ENCODE measurements around the gene CARMIL3. TPM values are rescaled to one million over a fixed set of nuclear protein-coding genes. Genes with fewer than 3 reads are reported as not detected.

The CARMIL3 gene
- total RNA-seq, 2 experiments from 2014 or later = 0.05 to 0.11 TPM

- ChIA-PET CTCF (interaction anchor here (0.6 to 3.4 kb wide), 6 partner anchors 10 to 81 kb away, joined by 3 to 21 read pairs (median 4); partner anchors contain the start of genes EMC9 and IRF9), POLR2A (interaction anchor here (0.6 to 5.1 kb wide), 21 partner anchors 10 to 194 kb away, joined by 3 to 89 read pairs (median 6); partner anchors contain the start of genes CARMIL3, DCAF11, IRF9 and NRL)
- ATAC-seq (ENCODE audit: poor library complexity) = no peak
- H3K27ac Mint-ChIP-seq = peak overlapping the region; percentile 90
- peaks cover 24% of the 10 kb centered on the region for H3K4me1 Mint-ChIP-seq (ENCODE audit: low read depth)
- no peak for TF ChIP-seq CTCF (IDR thresholded peaks at IDR 0.05)
- peak overlapping the region; percentile 91 for H3K4me3 Mint-ChIP-seq
- H3K27me3 Mint-ChIP-seq = no peaks in the 10 kb centered on the region
- no peaks in the 10 kb centered on the region for H3K36me3 Mint-ChIP-seq (ENCODE audit: low read depth)
- no peak for DNase-seq
- Histone ChIP-seq H3K36me3 (ENCODE audit: insufficient read depth, low read length) (no peaks in the 10 kb centered on the region), H3K27ac (ENCODE audit: low read depth in 1 of 2, low read length in 2 of 2) (no peak overlapping the region), H3K27me3 (ENCODE audit: control insufficient read depth in 1 of 2, insufficient read depth in 2 of 2, low read length in 2 of 2) (no peaks in the 10 kb centered on the region), H3K4me1 (ENCODE audit: insufficient read depth, low read length) (peaks cover 21% of the 10 kb centered on the region), H3K4me3 (ENCODE audit: low read length) (no peak overlapping the region), H3K9me3 (ENCODE audit: control insufficient read depth in 1 of 2, insufficient read depth in 1 of 2, low read length in 2 of 2) (no peaks in the 10 kb centered on the region)
- no peaks in the 10 kb centered on the region for H3K9me3 Mint-ChIP-seq
- intact Hi-C loops (cut with DNase I, micrococcal nuclease) = no loop called here
Observed at GRCh38 chr14:24080142-24080530, 28.3 kb downstream of the CARMIL3 start.

DNA sequence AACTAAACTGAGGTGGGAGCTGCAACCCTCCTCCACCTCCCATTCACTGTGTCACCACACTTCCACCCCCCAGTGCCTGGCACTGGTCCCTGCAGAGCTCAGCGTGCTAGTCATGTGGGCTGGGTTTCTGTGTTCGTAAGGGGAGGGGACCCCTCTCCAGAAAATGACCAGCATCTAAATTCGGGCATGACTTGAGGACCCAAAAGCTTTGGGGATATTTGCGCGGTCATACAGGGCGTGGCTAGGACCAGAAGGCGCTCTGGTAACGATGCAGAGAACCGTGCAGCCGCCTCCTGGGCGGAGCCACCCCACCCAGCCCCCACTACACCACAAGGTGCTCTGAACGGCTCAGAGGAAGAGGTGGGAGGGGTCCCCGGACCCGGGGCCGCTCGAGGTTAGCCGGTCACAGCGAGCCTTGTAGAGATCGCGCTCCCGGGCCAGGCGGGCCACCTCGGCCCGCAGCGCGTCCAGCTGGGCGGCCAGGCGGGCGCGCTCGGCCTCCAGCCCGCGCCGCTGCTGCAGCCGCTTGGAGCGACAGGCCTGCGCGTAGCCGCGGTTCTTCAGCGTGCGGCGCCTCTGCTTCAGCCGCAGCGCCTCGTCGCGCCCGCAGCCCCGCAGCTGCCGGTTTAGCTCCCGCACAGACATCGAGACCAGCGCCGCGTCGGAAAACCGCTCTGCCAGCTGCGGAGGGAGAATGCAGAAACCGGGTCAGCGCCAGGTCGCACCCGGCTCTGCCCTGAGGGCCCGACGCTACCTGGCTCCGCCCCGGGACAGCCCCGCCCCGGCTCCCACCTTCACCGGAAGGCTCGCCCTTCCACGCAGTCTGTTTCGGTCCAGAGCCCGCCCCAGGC is 29.3 kb downstream of the CARMIL3 start:
- Mint-ChIP-seq H3K27ac (peak overlapping the region; percentile 90), H3K27me3 (no peaks in the 10 kb centered on the region), H3K4me3 (peak overlapping the region; percentile 93), H3K4me1 (ENCODE audit: low read depth) (peaks cover 24% of the 10 kb centered on the region), H3K36me3 (ENCODE audit: low read depth) (no peaks in the 10 kb centered on the region), H3K9me3 (no peaks in the 10 kb centered on the region)
- Histone ChIP-seq H3K4me1 (ENCODE audit: insufficient read depth, low read length) (peaks cover 21% of the 10 kb centered on the region), H3K36me3 (ENCODE audit: insufficient read depth, low read length) (no peaks in the 10 kb centered on the region), H3K27ac (ENCODE audit: low read depth in 1 of 2, low read length in 2 of 2) (peak overlapping the region; percentile 2 to 52), H3K9me3 (ENCODE audit: control insufficient read depth in 1 of 2, insufficient read depth in 1 of 2, low read length in 2 of 2) (no peaks in the 10 kb centered on the region), H3K27me3 (ENCODE audit: control insufficient read depth in 1 of 2, insufficient read depth in 2 of 2, low read length in 2 of 2) (no peaks in the 10 kb centered on the region), H3K4me3 (ENCODE audit: low read length) (peak overlapping the region; percentile 56)
- ATAC-seq (ENCODE audit: poor library complexity) (peak; percentile 90), DNase-seq (peak; percentile 47 to 82 (median 68))
- POLR2A ChIA-PET = interaction anchor here (0.6 to 5.1 kb wide), 28 partner anchors 11 to 350 kb away, joined by 3 to 89 read pairs (median 5); partner anchors contain the start of genes CARMIL3, DCAF11, EMC9 and IRF9
- CTCF ChIA-PET = interaction anchor here (0.6 to 3.4 kb wide), 7 partner anchors 9 to 80 kb away, joined by 3 to 21 read pairs (median 4); partner anchors contain the start of genes EMC9, IRF9 and PCK2
- TF ChIP-seq CTCF (IDR thresholded peaks at IDR 0.05) = no peak
- intact Hi-C loops (cut with DNase I, micrococcal nuclease) = no loop called here

DNA sequence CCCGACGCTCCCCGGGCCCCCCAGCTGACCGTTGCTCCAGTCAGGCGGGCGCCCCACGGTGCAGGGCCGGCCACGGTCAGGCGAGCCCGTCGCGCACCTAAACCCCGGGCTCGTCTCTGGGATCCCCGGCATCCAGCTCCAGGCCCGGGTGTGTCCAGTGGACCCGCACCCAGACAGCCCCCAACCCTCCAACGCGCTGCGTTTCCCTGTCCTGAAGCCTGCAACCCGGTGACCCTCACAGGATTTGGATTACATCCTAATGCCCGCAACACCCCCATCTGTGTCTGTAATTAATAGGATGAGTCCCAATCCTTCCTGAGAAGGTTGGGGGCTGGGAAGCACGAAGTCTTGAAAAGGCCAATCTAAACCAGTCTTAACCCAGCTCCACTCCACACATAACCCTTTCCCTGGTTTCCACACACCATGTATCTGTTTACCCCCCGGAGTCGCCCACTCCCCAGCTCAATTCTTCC is 30.0 kb downstream of the CARMIL3 start:
- no peaks in the 10 kb centered on the region for H3K36me3 ChIP-seq (ENCODE audit: insufficient read depth, low read length)
- intact Hi-C loops (cut with DNase I, micrococcal nuclease) = no loop called here
- no peak for ATAC-seq (ENCODE audit: poor library complexity)
- no peaks in the 10 kb centered on the region for H3K27me3 Mint-ChIP-seq
- peak overlapping the region; percentile 56 for H3K4me3 ChIP-seq (ENCODE audit: low read length)
- no peaks in the 10 kb centered on the region for H3K27me3 ChIP-seq (ENCODE audit: control insufficient read depth in 1 of 2, insufficient read depth in 2 of 2, low read length in 2 of 2)
- H3K36me3 Mint-ChIP-seq (ENCODE audit: low read depth) = no peaks in the 10 kb centered on the region
- H3K9me3 ChIP-seq (ENCODE audit: control insufficient read depth in 1 of 2, insufficient read depth in 1 of 2, low read length in 2 of 2) = no peaks in the 10 kb centered on the region
- H3K27ac Mint-ChIP-seq = peak overlapping the region; percentile 89
- TF ChIP-seq CTCF (IDR thresholded peaks at IDR 0.05) = no peak
- DNase-seq = peak in 1 of 14 experiments; percentile 10
- peak overlapping the region; percentile 93 for H3K4me3 Mint-ChIP-seq
- CTCF ChIA-PET = interaction anchor here (1.1 to 3.4 kb wide), 4 partner anchors 9 to 27 kb away, joined by 3 to 21 read pairs (median 7); partner anchors contain the start of gene PCK2
- no peaks in the 10 kb centered on the region for H3K9me3 Mint-ChIP-seq
- H3K27ac ChIP-seq (ENCODE audit: low read depth in 1 of 2, low read length in 2 of 2) = no peak overlapping the region
- POLR2A ChIA-PET = interaction anchor here (0.9 to 5.1 kb wide), 23 partner anchors 12 to 350 kb away, joined by 3 to 89 read pairs (median 6); partner anchors contain the start of genes CARMIL3, DCAF11, EMC9 and IRF9
- peaks cover 21% of the 10 kb centered on the region for H3K4me1 ChIP-seq (ENCODE audit: insufficient read depth, low read length)
- H3K4me1 Mint-ChIP-seq (ENCODE audit: low read depth) = peaks cover 24% of the 10 kb centered on the region

Measured in CD4-positive, alpha-beta T cell (primary cell).